Measurements from ENCODE around the gene NIPSNAP2. TPM values are rescaled to one million over a fixed set of nuclear protein-coding genes. Genes with fewer than 3 reads are reported as not detected.
"Not testable (repeated sequence)": the region's sequence is repeated elsewhere in the genome, so short reads cannot be mapped to it uniquely, and the experiment has no call there.

Gene NIPSNAP2
- total RNA-seq, 1 donor from 2014 or later: 33.3 TPM

DNA sequence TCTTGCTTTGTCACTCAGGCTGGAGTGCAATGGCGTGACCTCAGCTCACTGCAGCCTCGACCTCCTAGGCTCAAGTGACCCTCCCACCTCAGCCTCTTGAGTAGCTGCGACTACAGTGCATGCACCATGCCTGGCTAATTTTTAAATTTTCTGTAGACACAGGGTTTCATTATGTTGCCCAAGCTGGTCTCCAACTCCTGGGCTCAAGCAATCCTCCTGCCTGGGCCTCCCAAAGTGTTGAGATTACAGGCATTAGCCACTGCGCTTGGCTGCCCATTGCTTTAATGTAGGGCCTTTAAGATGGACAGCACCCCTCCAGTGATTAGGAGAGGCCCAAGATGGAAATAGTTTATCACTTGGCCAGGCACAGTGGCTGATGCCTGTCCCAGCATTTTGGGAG is 39.4 kb downstream of the NIPSNAP2 start:
- Histone ChIP-seq H3K4me1 (no peaks in the 10 kb centered on the region), H3K27ac (no peak overlapping the region), H3K4me3 (no peak overlapping the region), H3K27me3 (no peaks in the 10 kb centered on the region), H3K36me3 (peaks cover 0 to 3% of the 10 kb centered on the region in 2 donors), H3K9me3 (no peaks in the 10 kb centered on the region)
- TF ChIP-seq, protein P1, sequence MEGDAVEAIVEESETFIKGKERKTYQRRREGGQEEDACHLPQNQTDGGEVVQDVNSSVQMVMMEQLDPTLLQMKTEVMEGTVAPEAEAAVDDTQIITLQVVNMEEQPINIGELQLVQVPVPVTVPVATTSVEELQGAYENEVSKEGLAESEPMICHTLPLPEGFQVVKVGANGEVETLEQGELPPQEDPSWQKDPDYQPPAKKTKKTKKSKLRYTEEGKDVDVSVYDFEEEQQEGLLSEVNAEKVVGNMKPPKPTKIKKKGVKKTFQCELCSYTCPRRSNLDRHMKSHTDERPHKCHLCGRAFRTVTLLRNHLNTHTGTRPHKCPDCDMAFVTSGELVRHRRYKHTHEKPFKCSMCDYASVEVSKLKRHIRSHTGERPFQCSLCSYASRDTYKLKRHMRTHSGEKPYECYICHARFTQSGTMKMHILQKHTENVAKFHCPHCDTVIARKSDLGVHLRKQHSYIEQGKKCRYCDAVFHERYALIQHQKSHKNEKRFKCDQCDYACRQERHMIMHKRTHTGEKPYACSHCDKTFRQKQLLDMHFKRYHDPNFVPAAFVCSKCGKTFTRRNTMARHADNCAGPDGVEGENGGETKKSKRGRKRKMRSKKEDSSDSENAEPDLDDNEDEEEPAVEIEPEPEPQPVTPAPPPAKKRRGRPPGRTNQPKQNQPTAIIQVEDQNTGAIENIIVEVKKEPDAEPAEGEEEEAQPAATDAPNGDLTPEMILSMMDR (IDR thresholded peaks at IDR 0.05): no peak
- intact Hi-C loops (cut with DNase I): no loop called here
- DNase-seq (ENCODE audit: low spot score in 2 of 2): no peak

DNA sequence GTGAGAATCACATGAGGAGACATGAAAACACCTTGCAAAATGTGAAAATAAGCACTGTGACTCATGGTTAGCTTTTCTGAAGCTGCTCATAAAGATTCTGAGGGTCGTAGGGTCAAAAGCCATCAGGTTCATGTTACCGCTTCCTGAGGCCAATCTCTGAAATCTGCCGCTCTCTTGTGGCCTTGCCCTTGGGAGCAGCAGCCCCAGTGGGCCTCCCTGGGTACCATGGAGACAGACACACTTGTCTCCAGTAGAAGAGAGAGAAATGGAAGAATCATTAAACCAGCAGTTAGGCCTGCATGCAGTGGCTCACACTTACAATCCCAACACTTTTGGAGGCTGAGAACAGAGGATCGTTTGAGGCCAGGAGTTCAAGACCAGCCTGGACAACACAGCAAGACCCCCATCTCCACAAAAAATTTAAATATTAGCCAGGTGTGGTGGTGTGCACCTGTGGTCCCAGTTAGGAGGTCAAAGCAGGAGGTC is 42.8 kb downstream of the NIPSNAP2 start:
- Histone ChIP-seq H3K27me3 (no peaks in the 10 kb centered on the region), H3K27ac (no peak overlapping the region), H3K9me3 (no peaks in the 10 kb centered on the region), H3K4me3 (no peak overlapping the region), H3K36me3 (no peaks in the 10 kb centered on the region), H3K4me1 (peaks cover 0 to 2% of the 10 kb centered on the region in 2 donors)
- TF ChIP-seq, protein P1 (IDR thresholded peaks at IDR 0.05): no peak
- intact Hi-C loops (cut with DNase I): no loop called here
- DNase-seq (ENCODE audit: low spot score in 2 of 2): no peak

DNA sequence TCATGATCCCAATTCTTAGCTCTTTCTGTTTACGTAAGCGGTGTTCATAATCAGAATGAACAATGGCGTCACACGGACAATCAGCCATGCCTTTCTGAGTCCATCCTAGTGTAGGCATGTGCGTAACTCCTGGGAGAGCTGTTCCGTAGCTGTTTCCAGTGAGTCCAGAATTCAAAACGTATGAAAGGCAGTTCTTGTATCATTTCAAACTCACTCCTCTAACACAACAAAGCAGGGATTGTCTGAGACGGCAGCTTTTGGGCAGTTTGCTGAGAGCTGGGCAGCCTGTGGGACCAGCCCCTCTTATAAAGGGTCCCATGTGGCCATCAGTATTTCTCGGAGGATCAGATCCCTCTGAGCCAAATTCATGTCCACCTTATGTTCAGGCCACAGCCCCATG is 43.5 kb downstream of the NIPSNAP2 start:
- no peak for DNase-seq (ENCODE audit: low spot score in 2 of 2)
- H3K27ac ChIP-seq: no peak overlapping the region
- H3K4me3 ChIP-seq: no peak overlapping the region
- H3K36me3 ChIP-seq: no peaks in the 10 kb centered on the region
- H3K27me3 ChIP-seq: no peaks in the 10 kb centered on the region
- intact Hi-C loops (cut with DNase I): no loop called here
- TF ChIP-seq, protein P1 (IDR thresholded peaks at IDR 0.05): no peak
- peaks cover 0 to 2% of the 10 kb centered on the region in 2 donors for H3K4me1 ChIP-seq
- no peaks in the 10 kb centered on the region for H3K9me3 ChIP-seq

DNA sequence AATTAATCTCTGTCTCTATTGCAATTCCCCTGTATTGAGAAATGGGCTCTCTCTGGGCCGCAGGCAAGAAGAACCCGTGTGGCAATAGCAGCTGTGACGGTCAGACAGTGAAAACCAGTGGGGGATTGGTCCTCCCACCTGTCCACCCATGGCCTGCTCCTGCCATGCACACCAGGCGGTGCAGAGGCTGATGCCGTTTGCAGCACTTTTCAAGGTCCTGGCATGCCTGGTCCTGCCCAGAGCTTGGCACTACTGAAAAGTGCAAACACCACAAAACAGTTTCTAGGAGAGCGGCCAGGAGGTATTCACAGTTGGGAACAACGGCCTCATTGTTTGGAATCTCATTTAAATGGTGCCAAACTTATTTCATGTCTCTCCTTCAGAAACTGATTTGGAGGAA is 45.3 kb downstream of the NIPSNAP2 start:
- TF ChIP-seq, protein P1 (IDR thresholded peaks at IDR 0.05): no peak
- Histone ChIP-seq H3K4me1 (peaks cover 0 to 2% of the 10 kb centered on the region in 2 donors), H3K27ac (no peak overlapping the region), H3K4me3 (no peak overlapping the region), H3K36me3 (no peaks in the 10 kb centered on the region), H3K27me3 (no peaks in the 10 kb centered on the region), H3K9me3 (no peaks in the 10 kb centered on the region)
- DNase-seq (ENCODE audit: low spot score in 2 of 2): no peak
- intact Hi-C loops (cut with DNase I): no loop called here

DNA sequence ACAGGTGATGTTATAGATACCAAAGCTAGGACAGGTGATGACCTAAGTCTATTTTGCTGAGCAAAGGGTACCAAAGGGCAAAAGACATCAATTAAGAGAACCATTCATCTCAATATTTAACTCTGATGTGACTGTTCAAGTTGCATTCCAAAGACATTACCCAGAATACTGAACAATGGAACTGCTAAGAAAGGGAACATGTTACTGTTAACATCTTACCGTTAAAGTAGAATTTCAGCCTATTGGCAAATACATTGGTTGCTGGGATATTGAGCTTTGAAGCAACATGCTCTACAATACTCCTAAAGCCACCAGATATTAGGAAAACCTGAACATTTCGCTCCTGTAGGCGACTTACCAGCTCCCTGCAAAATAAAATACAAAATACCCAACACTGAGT is 52.6 kb downstream of the NIPSNAP2 start:
- H3K9me3 ChIP-seq; intact Hi-C loops (cut with DNase I); H3K27me3 ChIP-seq; DNase-seq (ENCODE audit: low spot score in 2 of 2); H3K27ac ChIP-seq; H3K4me3 ChIP-seq; H3K4me1 ChIP-seq; H3K36me3 ChIP-seq: not testable (repeated sequence)

DNA sequence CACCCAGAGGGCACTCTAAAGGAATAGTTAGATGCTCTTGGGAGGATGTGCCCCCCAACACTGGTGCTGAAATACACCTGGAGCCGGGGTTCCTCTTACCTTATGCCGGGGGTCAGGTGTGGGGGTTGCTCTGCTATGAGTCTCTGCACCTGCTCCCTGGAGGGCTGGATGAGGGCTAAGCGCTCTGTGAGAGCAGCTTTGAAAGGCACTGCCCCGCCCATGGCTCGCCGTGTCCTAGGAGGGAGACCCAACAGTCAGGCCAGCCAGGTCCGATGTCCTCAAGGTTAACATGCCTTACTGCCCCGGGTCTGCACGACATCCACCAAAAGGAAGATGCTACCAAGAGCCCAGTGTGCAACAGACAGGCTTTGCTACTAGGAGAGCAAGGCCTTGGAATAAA is 55.1 kb downstream of the NIPSNAP2 start:
- no peak overlapping the region for H3K4me3 ChIP-seq
- TF ChIP-seq, protein P1 (IDR thresholded peaks at IDR 0.05): no peak
- intact Hi-C loops (cut with DNase I): no loop called here
- no peaks in the 10 kb centered on the region for H3K36me3 ChIP-seq
- H3K9me3 ChIP-seq: no peaks in the 10 kb centered on the region
- no peak overlapping the region for H3K27ac ChIP-seq
- no peak for DNase-seq (ENCODE audit: low spot score in 2 of 2)
- no peaks in the 10 kb centered on the region for H3K27me3 ChIP-seq
- no peaks in the 10 kb centered on the region for H3K4me1 ChIP-seq
